GM13977 (cell line): ENCODE measurements around the gene NKG7.

Experiments
- DNase-seq: peaks from one replicate; pipeline ENCODE4 v3.0.0; 2012; ENCODE audit warnings: low spot score
- CTCF ChIP-seq: IDR thresholded peaks from 2 replicates; pipeline ENCODE4 v1.5.1; 2012; ENCODE audit warnings: mild to moderate bottlenecking, control low read depth; ENCODE audit not compliant: insufficient read depth; ENCODE audit errors: extremely low read depth, missing control alignments
- in situ Hi-C: fragments of 300-500 bp; cut with MboI; formaldehyde crosslinking; loops from one replicate; pipeline ENCODE4 v1.12.0; 2022; ENCODE audit warnings: low sequenced_read_pairs, low pct_unique_long_range_greater_than_20kb, mixed read lengths, inconsistent platforms; ENCODE audit not compliant: unreplicated experiment

NKG7 gene

GRCh38 chr19:51389143-51389542, 16.7 kb upstream of the NKG7 start:
- in situ Hi-C loops, result no loop called here
- TF ChIP-seq CTCF, result no peak
- no peak for DNase-seq

GRCh38 chr19:51387924-51388389, 15.5 kb upstream of the NKG7 start, which contains the start of gene LIM2:
Gene LIM2, minus strand, starts transcription at chr19:51387974. Its CDS starts 531 bp downstream, at chr19:51387443.
- TF ChIP-seq CTCF, result no peak
- DNase-seq, result no peak
- in situ Hi-C loops, result no loop called here

- in situ Hi-C loops, result no loop called here
- no peak for TF ChIP-seq CTCF
These were observed 14.5 kb upstream of the NKG7 start for GRCh38 chr19:51386882-51387520.

GRCh38 chr19:51382004-51382403, 9.6 kb upstream of the NKG7 start:
- no peak for DNase-seq
- in situ Hi-C loops, result no loop called here
- no peak for TF ChIP-seq CTCF

More at GRCh38 chr19:51386882-51387520, 14.5 kb upstream of the NKG7 start:
- DNase-seq, result no peak

- in situ Hi-C loops, result no loop called here
- no peak for TF ChIP-seq CTCF
- no peak for DNase-seq
These were observed 7.9 kb upstream of the NKG7 start for GRCh38 chr19:51380379-51380778.

- no peak for DNase-seq
- in situ Hi-C loops, result no loop called here
- no peak for TF ChIP-seq CTCF
These were observed 5.0 kb upstream of the NKG7 start for GRCh38 chr19:51377422-51377821.
